Ascending aorta (tissue), 2 donors: ENCODE results near the gene MARK3. TPM values are rescaled to one million over a fixed set of nuclear protein-coding genes. Genes with fewer than 3 reads are reported as not detected.
A peak's percentile ranks its signal among the peaks of the same experiment; 100 is the strongest.

Source experiments
- DNase-seq, 2 donors: peaks; one replicate each; pipeline ENCODE4 v3.0.0-alpha.2; 2019; ENCODE audit warnings: low spot score in 2 of 2
- H3K27ac ChIP-seq, 2 donors: fragments of 200-600 bp; sonication (generic); one replicate each; pipeline ENCODE4 v1.5.1; 2016 to 2017; ENCODE audit warnings: mild to moderate bottlenecking in 1 of 2
- H3K27me3 ChIP-seq: fragments of 200-600 bp; sonication (generic); one replicate; pipeline ENCODE4 v1.5.1; 2017
- H3K36me3 ChIP-seq, 2 donors: fragments of 200-600 bp; sonication (generic); one replicate each; pipeline ENCODE4 v1.5.1; 2016
- H3K4me1 ChIP-seq, 2 donors: fragments of 200-600 bp; sonication (generic); one replicate each; pipeline ENCODE4 v1.5.1; 2016 to 2017; ENCODE audit warnings: mild to moderate bottlenecking in 1 of 2
- H3K4me3 ChIP-seq, 2 donors: fragments of 200-600 bp; sonication (generic); one replicate each; pipeline ENCODE4 v1.5.1; 2016 to 2017; ENCODE audit warnings: mild to moderate bottlenecking in 1 of 2
- H3K9me3 ChIP-seq, 2 donors: fragments of 200-600 bp; sonication (generic); one replicate each; pipeline ENCODE4 v1.5.1; 2016
- CTCF ChIP-seq, 3 experiments: fragments of 200-600 bp in 2 of 3; fragments of 450-650 bp in 1 of 3; sonication (generic) in 2 of 3; IDR thresholded peaks; one replicate each; pipeline ENCODE4 v1.5.1; 2016 to 2019; ENCODE audit warnings: antibody characterized with exemption in 3 of 3, mild to moderate bottlenecking in 1 of 3, moderate library complexity in 1 of 3
- intact Hi-C: fragments of 100-400 bp; cut with DNase I; formaldehyde crosslinking; loops from one replicate; pipeline ENCODE4 v1.15.1; 2023
- total RNA-seq: library from RNA; depleted of rRNA; stranded (reverse); fragments of >200 nt; gene quantifications from one replicate; pipeline ENCODE4 v1.1.0, GENCODE V29; 2016

MARK3 gene
- total RNA-seq, 1 donor from 2014 or later = 78.1 TPM

GRCh38 chr14:103401223-103402214 lies 16.3 kb downstream of the MARK3 start:
- no peak overlapping the region for H3K4me3 ChIP-seq
- intact Hi-C loops = no loop called here
- peaks cover 0 to 47% of the 10 kb centered on the region in 2 donors for H3K4me1 ChIP-seq
- no peaks in the 10 kb centered on the region for H3K27me3 ChIP-seq
- H3K9me3 ChIP-seq = no peaks in the 10 kb centered on the region
- peaks cover 9% of the 10 kb centered on the region in 2 donors for H3K36me3 ChIP-seq
- no peak overlapping the region for H3K27ac ChIP-seq
- no peak for DNase-seq
- no peak for TF ChIP-seq CTCF (IDR thresholded peaks at IDR 0.05)

GRCh38 chr14:103402695-103403094 lies 17.5 kb downstream of the MARK3 start:
- Histone ChIP-seq H3K27ac (no peak overlapping the region), H3K4me3 (no peak overlapping the region), H3K27me3 (no peaks in the 10 kb centered on the region), H3K4me1 (peaks cover 0 to 45% of the 10 kb centered on the region in 2 donors), H3K9me3 (no peaks in the 10 kb centered on the region), H3K36me3 (peaks cover 14 to 18% of the 10 kb centered on the region in 2 donors)
- DNase-seq = no peak
- TF ChIP-seq CTCF (IDR thresholded peaks at IDR 0.05) = no peak
- intact Hi-C loops = no loop called here

GRCh38 chr14:103404032-103404918 lies 19.1 kb downstream of the MARK3 start:
- Histone ChIP-seq H3K4me3 (no peak overlapping the region), H3K4me1 (peaks cover 0 to 44% of the 10 kb centered on the region in 2 donors), H3K9me3 (no peaks in the 10 kb centered on the region), H3K27ac (no peak overlapping the region), H3K36me3 (peaks cover 20 to 27% of the 10 kb centered on the region in 2 donors), H3K27me3 (no peaks in the 10 kb centered on the region)
- DNase-seq = no peak
- no peak for TF ChIP-seq CTCF (IDR thresholded peaks at IDR 0.05)
- intact Hi-C loops = no loop called here

GRCh38 chr14:103404920-103405319 lies 19.7 kb downstream of the MARK3 start:
- H3K4me1 ChIP-seq = peaks cover 0 to 41% of the 10 kb centered on the region in 2 donors
- no peak overlapping the region for H3K27ac ChIP-seq
- H3K9me3 ChIP-seq = no peaks in the 10 kb centered on the region
- H3K27me3 ChIP-seq = no peaks in the 10 kb centered on the region
- peaks cover 20 to 27% of the 10 kb centered on the region in 2 donors for H3K36me3 ChIP-seq
- no peak for TF ChIP-seq CTCF (IDR thresholded peaks at IDR 0.05)
- intact Hi-C loops = no loop called here
- H3K4me3 ChIP-seq = no peak overlapping the region
- no peak for DNase-seq

- Histone ChIP-seq H3K4me1 (peaks cover 0 to 16% of the 10 kb centered on the region in 2 donors), H3K4me3 (no peak overlapping the region), H3K27me3 (no peaks in the 10 kb centered on the region), H3K9me3 (no peaks in the 10 kb centered on the region), H3K36me3 (peaks cover 24 to 36% of the 10 kb centered on the region in 2 donors), H3K27ac (peak overlapping the region in 1 of 2 donors; percentile 11)
- DNase-seq = no peak
- TF ChIP-seq CTCF (IDR thresholded peaks at IDR 0.05) = no peak
- intact Hi-C loops = no loop called here
Measured at GRCh38 chr14:103408491-103409155, 23.4 kb downstream of the MARK3 start.
